Thymus (tissue), 11 donors: ENCODE measurements around the gene MYO10. TPM values are rescaled to one million over a fixed set of nuclear protein-coding genes. Genes with fewer than 3 reads are reported as not detected.
"Not testable (repeated sequence)": the region's sequence is repeated elsewhere in the genome, so short reads cannot be mapped to it uniquely, and the experiment has no call there.

Experiments used
- DNase-seq, 9 donors: peaks; one replicate each; pipeline ENCODE4 v3.0.0-alpha.2; 2013; ENCODE audit warnings: low spot score in 9 of 9, low read depth in 6 of 9, missing footprints in 1 of 9
- H3K27ac ChIP-seq, 2 donors: one replicate each; pipeline ENCODE4 v1.5.1; 2013; ENCODE audit warnings: control low read depth in 1 of 2, low read depth in 1 of 2, low read length in 1 of 2, mild to moderate bottlenecking in 1 of 2, moderate library complexity in 1 of 2
- H3K27me3 ChIP-seq, 2 donors: one replicate each; pipeline ENCODE4 v1.5.1; 2013; ENCODE audit warnings: low read length in 1 of 2; ENCODE audit not compliant: control insufficient read depth in 2 of 2, insufficient read depth in 1 of 2
- H3K36me3 ChIP-seq, 2 donors: one replicate each; pipeline ENCODE4 v1.5.1; 2013; ENCODE audit warnings: low read length in 1 of 2, mild to moderate bottlenecking in 1 of 2, moderate library complexity in 1 of 2; ENCODE audit not compliant: control insufficient read depth in 2 of 2, insufficient read depth in 2 of 2
- H3K4me1 ChIP-seq, 2 donors: one replicate each; pipeline ENCODE4 v1.5.1; 2013; ENCODE audit warnings: low read length in 2 of 2; ENCODE audit not compliant: control insufficient read depth in 2 of 2, insufficient read depth in 2 of 2
- H3K4me3 ChIP-seq, 2 donors: one replicate each; pipeline ENCODE4 v1.5.1; 2013; ENCODE audit warnings: low read length in 2 of 2, control low read depth in 1 of 2, mild to moderate bottlenecking in 1 of 2
- H3K9me3 ChIP-seq, 2 donors: one replicate each; pipeline ENCODE4 v1.5.1; 2013; ENCODE audit warnings: low read length in 1 of 2, mild to moderate bottlenecking in 1 of 2; ENCODE audit not compliant: control insufficient read depth in 2 of 2, insufficient read depth in 1 of 2
- WGBS: extraction: QIAGEN DNeasy Blood & Tissue Kit; methylation state at CpG from one replicate; pipeline ENCODE4 v1.1.7; 2013; 5-methylcytosine and 5-hydroxymethylcytosine counted together
- polyA plus RNA-seq: library from polyadenylated mRNA; stranded (reverse); fragments of 200-250 nt; gene quantifications from one replicate; pipeline ENCODE4 v1.2.3, GENCODE V29; 2013
- total RNA-seq: library from RNA; stranded (reverse); fragments of 120-200 nt; gene quantifications from one replicate; pipeline ENCODE4 v1.2.4, GENCODE V29; 2013
- donor health status: healthy.

The MYO10 gene
- total and polyA plus RNA-seq, 2 donors: 4.3 to 6.0 TPM

DNA sequence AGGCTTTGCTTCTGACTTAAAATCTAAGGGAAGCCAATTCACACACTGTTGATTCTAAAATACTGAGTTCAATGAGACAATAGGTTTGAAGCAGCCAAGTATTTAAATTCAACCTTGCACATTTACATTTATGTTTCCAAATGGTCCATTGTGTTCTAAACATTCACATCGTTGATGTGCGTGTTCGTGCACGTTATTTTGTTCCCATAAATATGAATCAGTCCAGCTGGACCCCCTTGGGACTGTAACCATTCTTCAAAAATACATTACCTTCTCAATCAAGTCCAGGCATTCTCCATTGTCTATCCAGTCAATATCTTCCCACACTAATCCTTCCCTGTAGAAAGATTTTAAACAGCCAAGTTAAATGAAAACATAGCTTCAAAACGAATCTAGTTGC is 172.9 kb downstream of the MYO10 start:
- H3K9me3 ChIP-seq: no peaks in the 10 kb centered on the region
- H3K36me3 ChIP-seq: no peaks in the 10 kb centered on the region
- no peak for DNase-seq
- H3K27me3 ChIP-seq: no peaks in the 10 kb centered on the region
- H3K4me1 ChIP-seq: no peaks in the 10 kb centered on the region
- H3K27ac ChIP-seq: no peak overlapping the region
- H3K4me3 ChIP-seq: no peak overlapping the region
- WGBS: 95% methylated on average over 5 of the region's 5 CpGs

DNA sequence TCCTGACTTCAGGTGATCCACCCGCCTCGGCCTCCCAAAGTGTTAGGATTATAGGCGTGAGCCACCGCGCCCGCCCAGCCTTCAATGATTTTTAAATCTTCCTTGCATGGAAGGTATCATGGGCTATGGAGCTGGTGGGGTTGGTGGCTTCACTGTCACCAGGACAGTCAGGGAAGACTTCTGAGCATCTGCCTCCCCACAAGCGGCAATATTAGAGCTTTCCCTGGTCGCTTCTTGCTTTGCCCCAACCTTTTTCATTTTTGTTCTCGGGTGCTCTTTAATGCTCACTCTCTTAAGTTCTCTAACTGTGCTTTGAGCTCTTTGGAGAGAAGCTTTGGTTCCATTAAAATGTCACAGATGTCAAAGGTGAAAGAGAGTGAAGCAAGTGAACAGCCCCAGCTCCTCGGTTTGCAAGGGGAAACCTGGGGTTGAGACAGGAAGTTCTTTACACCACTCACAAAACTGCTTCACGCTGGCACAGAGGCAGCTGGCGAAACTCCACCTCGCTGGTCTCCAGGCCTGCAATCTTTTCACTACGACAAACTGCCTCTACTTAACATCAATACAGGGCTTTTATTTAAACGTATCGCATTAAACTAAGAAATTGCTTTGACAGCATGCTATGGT is 176.8 kb downstream of the MYO10 start:
- peak; percentile 9 to 79 (median 61) for DNase-seq
- no peaks in the 10 kb centered on the region for H3K9me3 ChIP-seq
- peak overlapping the region; percentile 32 to 57 for H3K27ac ChIP-seq
- 51% methylated on average over 16 of the region's 16 CpGs for WGBS
- no peak overlapping the region for H3K4me3 ChIP-seq
- H3K27me3 ChIP-seq: no peaks in the 10 kb centered on the region
- no peaks in the 10 kb centered on the region for H3K36me3 ChIP-seq
- no peaks in the 10 kb centered on the region for H3K4me1 ChIP-seq

DNA sequence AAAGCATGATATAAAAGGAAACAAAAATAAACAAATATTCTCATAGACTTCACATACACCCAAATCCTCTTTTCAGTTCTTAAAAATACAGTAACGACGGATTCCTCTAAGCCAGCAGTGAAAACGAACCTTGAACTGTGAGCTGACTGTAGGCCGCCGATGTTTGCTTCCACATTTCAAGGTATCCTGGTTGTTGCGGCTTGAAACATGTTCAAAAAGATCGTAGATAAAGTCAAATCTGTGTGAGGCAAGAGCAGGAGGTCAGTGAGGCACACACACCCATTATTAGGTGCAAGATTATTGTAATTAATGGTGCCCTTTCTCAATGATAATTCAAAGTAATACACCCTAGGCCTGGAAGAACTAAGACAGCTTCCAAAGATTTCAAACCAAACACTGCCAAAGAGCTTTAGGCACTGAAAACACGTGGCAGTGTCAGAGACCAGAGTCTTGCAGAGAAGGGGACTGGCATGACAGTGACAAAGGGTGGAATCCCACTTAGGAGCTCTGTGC is 178.0 kb downstream of the MYO10 start:
- 93% methylated on average over 8 of the region's 8 CpGs for WGBS
- no peak overlapping the region for H3K27ac ChIP-seq
- no peaks in the 10 kb centered on the region for H3K9me3 ChIP-seq
- no peak overlapping the region for H3K4me3 ChIP-seq
- no peaks in the 10 kb centered on the region for H3K27me3 ChIP-seq
- no peaks in the 10 kb centered on the region for H3K36me3 ChIP-seq
- DNase-seq: no peak
- no peaks in the 10 kb centered on the region for H3K4me1 ChIP-seq

DNA sequence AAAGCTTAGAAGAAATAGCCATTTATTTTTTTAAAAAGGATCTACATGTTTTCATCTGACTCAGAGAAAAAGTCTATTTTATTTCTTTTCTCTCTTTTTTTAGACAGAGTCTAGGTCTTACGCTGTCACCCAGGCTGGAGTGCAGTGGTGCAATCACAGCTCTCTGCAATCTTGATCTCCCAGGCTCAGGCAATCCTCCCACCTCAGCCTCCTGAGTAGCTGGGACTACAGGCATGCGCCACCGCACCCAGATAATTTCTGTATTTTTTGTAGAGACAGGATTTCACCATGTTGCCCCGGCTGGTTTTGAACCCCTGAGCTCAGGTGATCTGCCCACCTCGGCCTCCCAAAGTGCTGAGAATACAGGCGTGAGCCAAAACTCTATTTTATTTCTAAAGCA is 178.5 kb downstream of the MYO10 start:
- not testable (repeated sequence) for H3K36me3 ChIP-seq

GRCh38 chr5:16757146-16757545 is 178.9 kb downstream of the MYO10 start:
- H3K27ac ChIP-seq: no peak overlapping the region
- H3K27me3 ChIP-seq: no peaks in the 10 kb centered on the region
- DNase-seq: no peak
- H3K4me1 ChIP-seq: no peaks in the 10 kb centered on the region
- no peak overlapping the region for H3K4me3 ChIP-seq
- H3K9me3 ChIP-seq: no peaks in the 10 kb centered on the region
- H3K36me3 ChIP-seq: no peaks in the 10 kb centered on the region
- 74% methylated on average over 6 of the region's 6 CpGs for WGBS

More for the DNA sequence above, 178.5 kb downstream of the MYO10 start:
- not testable (repeated sequence) for H3K27ac ChIP-seq, DNase-seq, H3K27me3 ChIP-seq, H3K9me3 ChIP-seq, H3K4me3 ChIP-seq, H3K4me1 ChIP-seq
- 96% methylated on average over 6 of the region's 6 CpGs for WGBS

GRCh38 chr5:16756692-16757091 is 179.4 kb downstream of the MYO10 start:
- Histone ChIP-seq H3K27ac (no peak overlapping the region), H3K27me3 (no peaks in the 10 kb centered on the region), H3K9me3 (no peaks in the 10 kb centered on the region), H3K36me3 (no peaks in the 10 kb centered on the region), H3K4me1 (no peaks in the 10 kb centered on the region), H3K4me3 (no peak overlapping the region)
- no peak for DNase-seq
- WGBS: over 99% methylated on average over 7 of the region's 7 CpGs

- 98% methylated on average over 2 of the region's 2 CpGs for WGBS
- H3K4me1 ChIP-seq: no peaks in the 10 kb centered on the region
- no peak overlapping the region for H3K4me3 ChIP-seq
- H3K36me3 ChIP-seq: no peaks in the 10 kb centered on the region
- H3K27ac ChIP-seq: no peak overlapping the region
- H3K27me3 ChIP-seq: no peaks in the 10 kb centered on the region
- H3K9me3 ChIP-seq: no peaks in the 10 kb centered on the region
- DNase-seq: no peak
Measured at GRCh38 chr5:16755641-16756040, 180.4 kb downstream of the MYO10 start.

- WGBS: 93% methylated on average over 3 of the region's 3 CpGs
- no peaks in the 10 kb centered on the region for H3K9me3 ChIP-seq
- no peak for DNase-seq
- no peaks in the 10 kb centered on the region for H3K27me3 ChIP-seq
- H3K4me1 ChIP-seq: no peaks in the 10 kb centered on the region
- H3K36me3 ChIP-seq: no peaks in the 10 kb centered on the region
- H3K27ac ChIP-seq: no peak overlapping the region
- no peak overlapping the region for H3K4me3 ChIP-seq
Measured at GRCh38 chr5:16754601-16755000, 181.5 kb downstream of the MYO10 start.

- Histone ChIP-seq H3K9me3 (no peaks in the 10 kb centered on the region), H3K36me3 (no peaks in the 10 kb centered on the region), H3K4me1 (no peaks in the 10 kb centered on the region), H3K4me3 (no peak overlapping the region), H3K27me3 (no peaks in the 10 kb centered on the region), H3K27ac (no peak overlapping the region)
- WGBS: 67% methylated on average over 3 of the region's 3 CpGs
- no peak for DNase-seq
Measured at GRCh38 chr5:16754086-16754485, 182.0 kb downstream of the MYO10 start.
